Naive thymus-derived CD8-positive, alpha-beta T cell (primary cell): ENCODE measurements around the gene CAMKMT. TPM values are rescaled to one million over a fixed set of nuclear protein-coding genes. Genes with fewer than 3 reads are reported as not detected.

ENCODE experiments used
- ATAC-seq, 2 donors: fragments of 150-1000 bp; cut with Tn5 transposase in 1 of 2; sonication (Bioruptor Pico), chemical (Tn5 transposase) in 1 of 2; 1 replicate in 1 of 2; 2 replicates in 1 of 2; pipeline ENCODE4 v1.10.0; 2021; ENCODE audit warnings: mild to moderate bottlenecking in 2 of 2, moderate library complexity in 2 of 2
- POLR2A ChIA-PET: fragments of 350-600 bp; sonication (Branson Sonifier 250); formaldehyde crosslinking; loops from one replicate; lab custom pipeline; 2021; ENCODE audit warnings: antibody characterized with exemption; lab: Charles Lee
- DNase-seq, 10 donors: peaks; one replicate each; pipeline versions ENCODE4 v3.0.0 to v3.0.0-alpha.2; 2020 to 2022
- H3K27ac Mint-ChIP-seq, 10 donors: one replicate each; pipeline ENCODE4 v1.8.0; 2020 to 2022; ENCODE audit warnings: mild to moderate bottlenecking in 10 of 10, mixed read lengths in 10 of 10, moderate library complexity in 4 of 10, inconsistent platforms in 1 of 10
- H3K27me3 Mint-ChIP-seq, 5 donors: one replicate each; pipeline ENCODE4 v1.8.0; 2021 to 2022; ENCODE audit warnings: mixed read lengths in 5 of 5
- H3K36me3 Mint-ChIP-seq, 3 donors: one replicate each; pipeline ENCODE4 v1.8.0; 2020 to 2022; ENCODE audit warnings: mixed read lengths in 3 of 3, mild to moderate bottlenecking in 2 of 3, inconsistent platforms in 1 of 3
- H3K4me1 Mint-ChIP-seq, 4 donors: one replicate each; pipeline ENCODE4 v1.8.0; 2021 to 2022; ENCODE audit warnings: mixed read lengths in 4 of 4
- H3K4me3 Mint-ChIP-seq, 10 donors: one replicate each; pipeline ENCODE4 v1.8.0; 2020 to 2022; ENCODE audit warnings: mild to moderate bottlenecking in 10 of 10, mixed read lengths in 10 of 10, moderate library complexity in 6 of 10, inconsistent platforms in 1 of 10
- H3K9me3 Mint-ChIP-seq, 9 donors: one replicate each; pipeline ENCODE4 v1.8.0; 2020 to 2022; ENCODE audit warnings: mixed read lengths in 9 of 9, mild to moderate bottlenecking in 3 of 9, inconsistent platforms in 1 of 9, moderate library complexity in 1 of 9
- polyA plus RNA-seq, 3 donors: library from polyadenylated mRNA; unstranded; fragments of 300-500 nt; fragmentation: Illumina TruSeq; gene quantifications; one replicate each; pipeline ENCODE4 v1.2.3, GENCODE V29; 2021
- total RNA-seq, 8 experiments: library from RNA in 2 of 8; stranded (reverse) in 2 of 8; gene quantifications; one replicate each; pipeline ENCODE4 v1.2.3 and lab custom pipeline; 2021 to 2026

Gene CAMKMT
- total and polyA plus RNA-seq, 5 experiments from 2014 or later: 17.1 to 22.9 (median 20.5) TPM

GRCh38 chr2:44771522-44771921, 409.8 kb downstream of the CAMKMT start:
- Mint-ChIP-seq H3K4me1 (peaks cover 0 to 3% (median 0%) of the 10 kb centered on the region in 4 donors), H3K9me3 (no peaks in the 10 kb centered on the region)

GRCh38 chr2:44772131-44772530, 410.4 kb downstream of the CAMKMT start:
- ATAC-seq (no peak), DNase-seq (no peak)
- Mint-ChIP-seq H3K9me3 (no peaks in the 10 kb centered on the region), H3K27me3 (peaks cover 0 to 8% (median 0%) of the 10 kb centered on the region in 5 donors), H3K4me3 (no peak overlapping the region), H3K36me3 (peaks cover 4 to 31% (median 29%) of the 10 kb centered on the region in 3 donors), H3K27ac (peak overlapping the region in 1 of 10 donors; percentile 37), H3K4me1 (peaks cover 0 to 3% (median under 1%) of the 10 kb centered on the region in 4 donors)
- POLR2A ChIA-PET: no interaction called here

More at GRCh38 chr2:44771522-44771921, 409.8 kb downstream of the CAMKMT start:
- H3K4me3 Mint-ChIP-seq: no peak overlapping the region
- DNase-seq (no peak), ATAC-seq (no peak)
- peaks cover 0 to 8% (median 0%) of the 10 kb centered on the region in 5 donors for H3K27me3 Mint-ChIP-seq
- peaks cover 4 to 37% (median 35%) of the 10 kb centered on the region in 3 donors for H3K36me3 Mint-ChIP-seq
- no peak overlapping the region for H3K27ac Mint-ChIP-seq
- POLR2A ChIA-PET: no interaction called here

GRCh38 chr2:44772669-44773378, 411.1 kb downstream of the CAMKMT start:
- POLR2A ChIA-PET: no interaction called here
- ATAC-seq (no peak), DNase-seq (no peak)
- peaks cover 3 to 28% (median 24%) of the 10 kb centered on the region in 3 donors for H3K36me3 Mint-ChIP-seq
- peaks cover 0 to 9% (median 4%) of the 10 kb centered on the region in 4 donors for H3K4me1 Mint-ChIP-seq
- H3K4me3 Mint-ChIP-seq: no peak overlapping the region
- H3K9me3 Mint-ChIP-seq: no peaks in the 10 kb centered on the region
- peaks cover 0 to 11% (median 0%) of the 10 kb centered on the region in 5 donors for H3K27me3 Mint-ChIP-seq
- H3K27ac Mint-ChIP-seq: peak overlapping the region in 1 of 10 donors; percentile 37

GRCh38 chr2:44774826-44775492, 413.2 kb downstream of the CAMKMT start:
- ATAC-seq (no peak), DNase-seq (no peak)
- H3K27me3 Mint-ChIP-seq: peaks cover 0 to 5% (median 0%) of the 10 kb centered on the region in 5 donors
- H3K4me1 Mint-ChIP-seq: peaks cover 0 to 20% (median 4%) of the 10 kb centered on the region in 4 donors
- POLR2A ChIA-PET: no interaction called here
- no peak overlapping the region for H3K27ac Mint-ChIP-seq
- H3K9me3 Mint-ChIP-seq: peaks cover 0 to 9% (median 0%) of the 10 kb centered on the region in 9 donors
- H3K36me3 Mint-ChIP-seq: peaks cover 6 to 36% (median 33%) of the 10 kb centered on the region in 3 donors
- no peak overlapping the region for H3K4me3 Mint-ChIP-seq

GRCh38 chr2:44777036-44777435, 415.3 kb downstream of the CAMKMT start:
- POLR2A ChIA-PET: no interaction called here
- peaks cover 0 to 3% (median 0%) of the 10 kb centered on the region in 5 donors for H3K27me3 Mint-ChIP-seq
- no peak overlapping the region for H3K27ac Mint-ChIP-seq
- no peak overlapping the region for H3K4me3 Mint-ChIP-seq
- H3K9me3 Mint-ChIP-seq: peaks cover 0 to 10% (median 0%) of the 10 kb centered on the region in 9 donors
- H3K4me1 Mint-ChIP-seq: peaks cover 0 to 20% (median 4%) of the 10 kb centered on the region in 4 donors
- no peak for ATAC-seq
- no peak for DNase-seq
- peaks cover 6 to 37% (median 25%) of the 10 kb centered on the region in 3 donors for H3K36me3 Mint-ChIP-seq

GRCh38 chr2:44777537-44777936, 415.8 kb downstream of the CAMKMT start:
- Mint-ChIP-seq H3K27ac (no peak overlapping the region), H3K4me1 (peaks cover 0 to 20% (median 4%) of the 10 kb centered on the region in 4 donors), H3K4me3 (peak overlapping the region in 3 of 10 donors; percentile 12 to 62 (median 18)), H3K27me3 (peaks cover 0 to 3% (median 0%) of the 10 kb centered on the region in 5 donors), H3K9me3 (peaks cover 0 to 10% (median 0%) of the 10 kb centered on the region in 9 donors), H3K36me3 (peaks cover 6 to 33% (median 20%) of the 10 kb centered on the region in 3 donors)
- POLR2A ChIA-PET: no interaction called here
- no peak for ATAC-seq
- DNase-seq: no peak

- H3K4me3 Mint-ChIP-seq: peak overlapping the region in 1 of 10 donors; percentile 68
- ATAC-seq (no peak), DNase-seq (no peak)
- H3K27me3 Mint-ChIP-seq: peaks cover 0 to 3% (median 0%) of the 10 kb centered on the region in 5 donors
- peaks cover 6 to 32% (median 14%) of the 10 kb centered on the region in 3 donors for H3K36me3 Mint-ChIP-seq
- H3K4me1 Mint-ChIP-seq: peaks cover 0 to 20% (median 4%) of the 10 kb centered on the region in 4 donors
- no peak overlapping the region for H3K27ac Mint-ChIP-seq
- POLR2A ChIA-PET: no interaction called here
- H3K9me3 Mint-ChIP-seq: peaks cover 0 to 10% (median 0%) of the 10 kb centered on the region in 9 donors
Observed at GRCh38 chr2:44778221-44778654, 416.5 kb downstream of the CAMKMT start.

GRCh38 chr2:44778671-44779476, 417.1 kb downstream of the CAMKMT start:
- no peak for DNase-seq
- H3K36me3 Mint-ChIP-seq: peaks cover 10 to 27% (median 12%) of the 10 kb centered on the region in 3 donors
- peaks cover 0 to 3% (median 0%) of the 10 kb centered on the region in 5 donors for H3K27me3 Mint-ChIP-seq
- peak in 1 of 2 donors; percentile 56 for ATAC-seq
- H3K27ac Mint-ChIP-seq: no peak overlapping the region
- peaks cover 0 to 20% (median 4%) of the 10 kb centered on the region in 4 donors for H3K4me1 Mint-ChIP-seq
- H3K4me3 Mint-ChIP-seq: peak overlapping the region in 2 of 10 donors; percentile 2 to 68
- peaks cover 0 to 10% (median 0%) of the 10 kb centered on the region in 9 donors for H3K9me3 Mint-ChIP-seq
- POLR2A ChIA-PET: no interaction called here

- Mint-ChIP-seq H3K9me3 (peaks cover 0 to 10% (median 0%) of the 10 kb centered on the region in 9 donors), H3K4me3 (no peak overlapping the region), H3K4me1 (peaks cover 0 to 20% (median 4%) of the 10 kb centered on the region in 4 donors), H3K36me3 (peaks cover 10 to 27% (median 10%) of the 10 kb centered on the region in 3 donors), H3K27ac (peak overlapping the region in 1 of 10 donors; percentile 62), H3K27me3 (peaks cover 0 to 3% (median 0%) of the 10 kb centered on the region in 5 donors)
- POLR2A ChIA-PET: no interaction called here
- ATAC-seq: no peak
- no peak for DNase-seq
Observed at GRCh38 chr2:44779793-44780192, 418.0 kb downstream of the CAMKMT start.

- ATAC-seq (no peak), DNase-seq (no peak)
- peaks cover 0 to 3% (median 0%) of the 10 kb centered on the region in 5 donors for H3K27me3 Mint-ChIP-seq
- H3K36me3 Mint-ChIP-seq: peaks cover 10 to 27% (median 10%) of the 10 kb centered on the region in 3 donors
- POLR2A ChIA-PET: no interaction called here
- peaks cover 0 to 10% (median 0%) of the 10 kb centered on the region in 9 donors for H3K9me3 Mint-ChIP-seq
- H3K27ac Mint-ChIP-seq: no peak overlapping the region
- no peak overlapping the region for H3K4me3 Mint-ChIP-seq
- peaks cover 0 to 20% (median 4%) of the 10 kb centered on the region in 4 donors for H3K4me1 Mint-ChIP-seq
Observed at GRCh38 chr2:44780406-44780805, 418.7 kb downstream of the CAMKMT start.

GRCh38 chr2:44785433-44785832, 423.7 kb downstream of the CAMKMT start:
- no peak overlapping the region for H3K27ac Mint-ChIP-seq

More at GRCh38 chr2:44785433-44785832, 423.7 kb downstream of the CAMKMT start:
- DNase-seq (no peak), ATAC-seq (no peak)
- Mint-ChIP-seq H3K4me1 (peaks cover 0 to 3% (median 0%) of the 10 kb centered on the region in 4 donors), H3K9me3 (peaks cover 0 to 7% (median 3%) of the 10 kb centered on the region in 9 donors), H3K4me3 (peak overlapping the region in 1 of 10 donors; percentile 17), H3K36me3 (peaks cover 2 to 11% (median 8%) of the 10 kb centered on the region in 3 donors), H3K27me3 (peaks cover 0 to 15% (median 5%) of the 10 kb centered on the region in 5 donors)
- POLR2A ChIA-PET: no interaction called here
